GM18907 (cell line): ENCODE results near the gene PHKG1.
"Not testable (repeated sequence)": the region's sequence is repeated elsewhere in the genome, so short reads cannot be mapped to it uniquely, and the experiment has no call there.

ENCODE experiments used
- ATAC-seq: cut with Tn5 transposase; IDR thresholded peaks from one replicate; pipeline ENCODE4 v1.9.1; 2021; ENCODE audit warnings: mild to moderate bottlenecking, moderate library complexity; ENCODE audit not compliant: unreplicated experiment

Gene PHKG1

DNA sequence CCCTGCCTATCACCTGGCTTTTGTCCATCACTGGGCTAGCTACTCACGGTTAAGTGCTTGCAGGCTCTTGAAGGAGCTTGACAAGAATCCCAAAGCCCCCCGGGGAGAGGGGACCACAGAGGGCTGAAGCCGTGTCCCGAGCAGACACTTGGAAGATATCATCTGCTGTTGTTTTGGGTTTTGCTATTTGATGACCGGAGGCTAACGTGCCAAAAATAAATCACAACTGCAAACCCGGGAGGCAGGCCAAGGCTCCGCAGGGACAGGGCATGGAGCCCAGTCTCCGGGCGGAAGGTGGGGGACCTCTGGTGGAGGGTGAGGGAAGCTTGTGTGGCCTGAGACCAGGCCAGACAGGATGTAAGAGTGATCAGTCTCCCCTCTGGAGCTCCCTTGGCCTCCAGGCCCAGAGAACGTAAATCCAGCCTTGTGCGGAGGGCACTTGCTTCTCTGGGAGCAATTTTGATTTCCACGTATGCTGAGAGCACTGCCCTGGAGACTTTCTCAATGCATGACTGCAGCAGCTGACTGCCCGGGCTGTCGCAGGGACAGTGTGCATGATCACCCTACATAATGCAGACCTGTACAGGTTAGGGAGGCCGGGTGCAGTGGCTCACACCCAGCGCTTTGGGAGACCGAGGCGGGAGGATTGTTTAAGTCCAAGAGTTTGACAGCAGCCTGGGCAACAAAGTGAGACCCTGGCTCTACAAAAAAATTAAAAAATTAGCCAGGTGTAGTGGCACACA is at the start of gene PHKG1:
TSS of gene PHKG1 (minus strand) at position 164 of the 743 bp plus-strand sequence. CDS start 4,011 bp downstream, outside the sequence.
- ATAC-seq, result no peak

DNA sequence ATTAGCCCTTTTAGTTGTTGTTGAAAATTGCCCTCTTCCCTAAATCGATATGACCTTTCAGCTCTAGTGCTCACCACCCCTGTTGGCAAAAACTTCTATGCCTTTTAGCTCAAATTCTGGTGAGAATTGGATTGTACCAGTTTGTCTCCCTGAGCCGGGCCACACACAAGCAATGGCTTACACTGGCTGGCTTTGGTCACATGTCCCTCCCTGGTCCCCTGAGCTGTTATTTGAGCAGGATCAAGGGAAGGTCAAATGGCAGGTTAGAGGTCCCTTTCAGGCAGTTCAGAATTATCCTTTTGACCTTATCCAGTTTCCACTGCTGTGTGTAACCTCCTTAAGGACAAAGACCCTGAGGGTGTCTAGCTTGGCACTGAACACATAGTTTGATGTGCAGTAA is 38.3 kb upstream of the PHKG1 start:
- not testable (repeated sequence) for ATAC-seq

DNA sequence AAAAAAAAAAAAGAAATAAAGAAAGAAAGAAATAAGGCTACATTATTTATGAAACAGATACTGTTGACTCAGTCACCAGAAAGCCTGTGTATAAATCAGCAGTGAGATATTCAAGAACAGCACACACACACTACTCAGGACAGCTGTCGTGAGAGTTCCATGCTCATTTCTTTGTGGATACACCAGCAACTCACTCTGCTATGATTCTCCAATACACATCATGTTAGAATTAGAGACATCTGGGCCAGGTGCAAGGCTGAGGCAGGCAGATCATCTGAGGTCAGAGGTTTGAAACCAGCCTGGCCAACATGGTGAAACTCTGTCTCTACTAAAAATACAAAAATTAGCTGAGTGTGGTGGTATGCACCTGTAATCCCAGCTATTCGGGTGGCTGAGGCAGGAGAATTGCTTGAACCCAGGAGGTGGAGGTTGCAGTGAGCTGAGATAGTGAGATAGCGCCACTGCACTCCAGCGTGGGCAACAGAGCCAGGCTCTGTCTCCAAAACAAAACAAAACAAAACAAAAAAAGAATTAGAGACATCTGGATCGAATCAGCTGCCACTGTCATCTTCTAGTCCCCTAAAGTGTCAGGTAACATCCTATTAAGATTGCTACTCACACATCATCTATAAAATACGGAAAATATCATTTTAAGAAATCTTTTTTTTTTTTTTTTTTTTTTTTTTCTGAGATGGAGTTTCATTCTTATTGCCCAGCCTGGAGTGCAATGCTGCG is 34.7 kb upstream of the PHKG1 start:
- no peak for ATAC-seq

DNA sequence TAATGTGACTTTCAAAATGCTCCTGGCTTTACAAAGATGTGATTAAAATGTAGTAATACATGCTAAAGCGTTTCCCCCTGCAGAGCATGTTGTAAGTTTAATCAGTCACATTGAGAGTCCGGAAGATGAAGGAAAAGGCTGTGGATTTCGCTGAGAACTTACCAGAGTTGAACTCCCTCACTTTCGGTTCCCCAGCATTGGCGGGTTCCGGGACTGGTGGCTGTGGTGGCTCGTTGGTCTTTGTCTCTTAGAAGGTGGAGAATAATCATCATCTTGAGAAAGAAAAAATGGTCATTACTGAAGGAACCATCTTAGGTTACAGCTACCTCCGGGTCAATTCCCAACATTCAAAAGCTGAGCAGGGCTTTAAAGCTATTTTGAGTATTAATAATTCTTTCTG is 33.1 kb upstream of the PHKG1 start:
- no peak for ATAC-seq

DNA sequence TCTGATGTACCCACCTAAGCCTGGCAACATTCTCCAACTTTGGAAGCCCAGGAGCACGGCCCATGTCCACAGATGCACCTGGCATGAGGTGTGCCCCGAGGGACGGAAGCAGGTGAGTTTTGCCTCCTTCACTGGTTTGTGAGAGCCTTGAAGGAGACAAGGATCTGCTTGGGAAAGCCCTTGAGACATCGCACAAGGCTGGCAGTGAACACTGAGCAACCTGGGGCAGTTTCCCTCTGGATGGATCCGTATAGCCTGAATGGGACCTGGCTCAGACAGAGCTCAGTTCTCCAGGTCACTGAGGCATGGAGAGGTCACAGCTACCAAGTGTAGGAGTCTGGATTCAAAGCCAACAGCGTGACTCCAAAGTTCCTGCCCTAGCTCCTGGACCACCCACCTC is 32.2 kb upstream of the PHKG1 start:
- ATAC-seq, result no peak

DNA sequence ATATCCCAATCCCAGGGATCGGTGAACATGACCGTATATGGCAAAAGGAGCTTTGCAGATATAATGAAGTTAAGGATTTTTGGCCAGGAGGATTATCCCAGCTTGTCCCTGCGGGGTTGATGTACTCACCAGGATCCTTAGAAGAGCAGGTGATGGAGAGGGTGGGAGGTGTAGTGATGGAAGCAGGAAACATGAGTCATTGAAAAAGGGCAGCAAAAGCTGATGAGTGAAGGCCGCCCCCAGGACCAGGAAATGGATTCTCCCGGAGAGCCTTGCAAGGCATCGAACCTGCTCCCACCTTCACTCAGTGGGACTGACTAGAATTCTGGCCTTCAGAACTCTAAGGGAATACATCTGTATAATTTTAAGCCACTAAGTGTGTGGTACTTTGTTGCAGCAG is 28.7 kb upstream of the PHKG1 start:
- ATAC-seq, result no peak

DNA sequence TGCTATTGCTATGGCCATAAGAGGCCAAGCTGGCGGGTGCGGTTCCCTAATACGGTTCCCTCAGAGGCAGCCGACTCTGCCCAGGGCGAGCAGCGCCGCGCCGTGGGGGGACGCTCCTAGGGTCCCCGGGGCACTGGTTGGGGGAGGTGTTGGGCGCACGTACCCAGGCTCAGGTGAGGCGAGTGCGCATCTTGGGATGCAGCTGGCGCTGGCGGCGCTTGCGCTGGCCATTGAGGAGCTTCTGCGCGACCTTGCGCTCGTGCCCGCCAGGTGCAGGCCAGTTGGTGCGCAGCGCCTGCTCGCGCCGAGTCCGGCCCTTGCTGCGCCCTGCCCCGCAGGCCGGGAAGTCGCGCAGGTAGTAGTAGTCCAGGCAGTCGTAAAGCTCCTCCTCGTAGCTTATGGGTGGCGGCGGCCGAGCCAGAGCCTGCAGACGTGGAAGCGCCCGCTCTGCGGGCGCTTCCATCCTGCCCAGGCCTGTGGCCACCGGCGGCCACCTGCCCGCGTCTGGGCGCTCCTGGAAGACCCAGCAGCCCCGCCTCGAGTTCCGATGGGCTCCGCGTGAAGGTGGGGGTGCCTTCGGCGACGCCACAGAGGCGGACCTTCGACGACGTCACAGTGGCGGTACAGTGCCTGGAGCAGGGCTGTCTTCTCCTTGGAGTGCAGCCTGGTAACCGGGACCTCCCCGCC is 23.2 kb upstream of the PHKG1 start, which contains the start of gene NUPR2:
TSS of gene NUPR2 (minus strand) at position 566 of the 687 bp plus-strand sequence. CDS start at position 463, 103 bp downstream.
- no peak for ATAC-seq

DNA sequence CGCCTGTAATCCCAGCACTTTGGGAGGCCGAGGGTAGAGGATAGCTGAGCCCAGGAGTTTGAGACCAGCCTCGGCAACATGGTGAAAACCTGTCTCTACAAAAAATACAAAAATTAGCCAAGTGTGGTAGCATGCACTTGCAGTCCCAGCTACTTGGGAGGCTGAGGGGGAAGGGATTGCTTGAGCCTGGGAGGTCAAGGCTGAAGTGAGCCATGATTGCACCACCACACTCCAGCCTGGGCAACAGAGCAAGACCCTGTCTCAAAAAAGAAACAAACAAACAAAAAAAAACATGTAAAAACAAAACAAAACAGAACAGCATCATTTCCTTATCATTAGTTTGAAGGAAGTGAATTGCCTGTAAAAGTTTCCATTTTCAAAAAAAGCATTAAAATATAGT is 19.5 kb upstream of the PHKG1 start:
- ATAC-seq, result not testable (repeated sequence)

DNA sequence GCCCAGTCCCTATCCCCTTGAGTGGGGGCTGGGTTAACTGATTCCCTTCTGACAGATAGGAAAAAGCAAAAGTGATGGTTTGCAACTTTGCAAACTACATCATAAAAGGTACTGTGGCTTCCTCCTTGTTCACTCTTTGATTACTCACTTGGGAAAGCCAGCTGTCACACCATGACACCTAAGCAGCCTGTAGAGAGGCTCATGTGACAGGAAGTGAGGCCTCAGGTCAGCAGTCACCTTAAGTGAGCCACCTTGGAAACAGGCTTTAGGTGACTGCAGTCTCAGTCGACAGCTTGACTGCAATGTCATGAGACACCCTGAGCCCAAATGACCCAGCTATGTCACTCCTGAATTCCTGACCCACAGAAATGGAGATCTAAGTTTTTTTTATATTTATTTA is 17.9 kb upstream of the PHKG1 start:
- no peak for ATAC-seq

DNA sequence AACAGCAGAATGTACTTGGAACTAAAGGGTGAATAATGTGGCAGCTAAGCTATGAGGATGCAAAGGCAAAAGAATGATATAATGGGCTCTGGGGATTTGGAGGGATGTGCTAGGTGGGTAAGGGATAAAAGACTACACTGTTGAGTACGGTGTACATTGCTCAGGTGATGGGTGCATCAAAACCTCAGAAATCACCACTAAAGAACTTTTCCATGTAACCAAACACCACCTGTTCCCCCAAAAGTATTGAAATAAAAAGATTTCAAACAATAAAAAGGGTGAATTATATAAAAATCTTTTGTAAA is 15.2 kb upstream of the PHKG1 start:
- ATAC-seq, result no peak

DNA sequence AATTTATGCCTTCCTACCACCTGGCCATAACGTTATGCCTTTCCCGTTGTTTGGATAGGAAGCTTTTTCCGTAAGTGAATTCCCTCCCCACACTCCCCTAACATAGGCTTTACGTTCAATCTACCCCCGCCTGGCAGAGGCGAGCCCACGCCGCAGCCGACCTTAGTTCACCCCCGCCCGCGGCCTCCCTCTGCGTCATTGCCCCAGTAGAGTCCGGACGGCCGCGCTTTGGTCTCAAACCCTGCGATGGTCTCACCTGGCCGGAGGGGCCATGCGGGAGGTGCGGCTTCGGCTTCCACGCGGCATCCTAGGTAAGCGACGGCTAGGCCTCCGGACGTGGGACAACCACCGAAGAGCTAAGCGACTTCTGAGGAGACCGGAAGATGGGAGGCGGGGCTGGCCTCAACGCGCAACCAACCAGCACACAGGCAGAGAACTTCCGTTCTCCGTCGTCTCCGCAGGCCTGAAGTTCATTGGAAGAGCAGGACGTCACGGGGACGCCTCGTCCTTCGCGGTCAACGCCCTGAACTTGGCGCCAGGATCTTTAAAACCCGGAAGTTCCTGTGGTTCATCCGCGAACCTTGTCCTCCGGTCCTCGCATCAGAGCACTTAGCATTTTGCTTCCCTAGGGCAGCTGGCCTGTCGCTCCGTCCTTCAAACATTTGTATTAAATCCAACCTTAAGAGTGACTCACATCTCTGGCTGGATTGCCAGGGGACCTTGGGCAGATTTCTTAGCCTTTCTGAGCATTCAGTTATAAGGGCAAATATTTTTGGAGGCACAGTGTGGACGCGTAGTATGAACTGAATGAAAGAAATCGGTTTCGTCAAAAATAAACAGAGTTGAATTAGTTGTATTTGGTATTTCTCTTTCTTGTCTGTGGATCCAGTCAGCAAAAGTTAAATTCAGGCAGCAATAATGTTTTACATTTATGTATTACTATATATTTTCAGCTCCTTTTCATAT is 13.6 kb upstream of the PHKG1 start, which contains the start of gene CHCHD2:
TSS of gene CHCHD2 (minus strand) at position 369 of the 966 bp plus-strand sequence. CDS start at position 306, 63 bp downstream.
- peak; percentile 100 for ATAC-seq

DNA sequence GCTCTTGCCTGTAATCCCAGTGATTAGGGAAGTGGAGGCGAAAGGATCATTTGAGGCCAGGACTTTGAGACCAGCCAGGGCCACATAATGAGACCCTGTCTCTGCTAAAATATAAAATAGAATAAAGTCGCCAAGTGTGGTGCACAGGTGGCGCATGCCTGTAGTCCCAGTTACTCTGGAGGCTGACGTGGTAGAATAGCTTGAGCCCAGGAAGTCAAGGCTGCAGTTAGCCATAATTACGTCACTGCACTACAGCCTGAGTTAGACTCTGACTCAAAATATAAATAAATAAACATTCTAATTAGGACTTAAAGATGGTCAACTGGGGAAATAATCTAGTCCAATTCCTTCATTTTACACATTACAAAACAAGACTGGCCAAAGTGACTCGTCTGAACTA is 12.8 kb upstream of the PHKG1 start:
- ATAC-seq, result no peak

DNA sequence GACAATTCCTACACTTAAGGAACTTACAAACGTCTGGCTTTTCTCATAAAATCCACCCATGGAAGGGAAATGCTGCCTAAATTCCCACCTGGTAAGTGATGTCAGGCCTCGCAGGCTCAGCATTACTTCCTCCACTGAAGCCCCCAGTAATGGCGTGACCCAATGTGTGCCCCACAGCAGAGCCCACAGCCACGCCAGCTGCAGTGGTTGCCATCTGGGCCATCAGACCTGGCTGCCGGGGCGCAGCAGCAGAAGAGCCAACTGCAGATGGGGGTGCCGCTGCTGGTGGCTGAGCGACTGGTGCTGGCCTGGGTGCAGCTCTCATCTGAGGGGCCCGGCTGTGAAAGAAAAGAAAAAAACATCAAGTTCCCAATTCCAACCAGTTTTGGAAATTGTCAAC is 11.4 kb upstream of the PHKG1 start:
- not testable (repeated sequence) for ATAC-seq

DNA sequence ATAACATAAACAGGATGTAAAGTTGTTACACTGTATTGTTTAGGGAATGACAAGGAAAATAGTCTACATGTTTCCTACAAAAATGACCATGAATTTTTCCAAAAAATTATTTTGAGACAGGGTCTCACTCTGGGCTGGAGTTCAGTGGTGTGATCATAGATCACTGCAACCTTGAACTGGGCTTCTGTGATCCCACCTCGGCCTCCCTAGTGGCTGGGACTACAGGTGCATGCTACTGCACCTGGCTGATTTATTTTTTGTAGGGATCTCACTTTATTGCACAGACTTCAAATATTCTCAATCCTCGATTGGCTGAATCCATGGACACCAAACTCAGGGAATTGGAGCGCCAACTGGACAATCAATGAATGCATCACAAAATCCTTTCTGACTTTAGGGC is 6.9 kb upstream of the PHKG1 start:
- no peak for ATAC-seq

DNA sequence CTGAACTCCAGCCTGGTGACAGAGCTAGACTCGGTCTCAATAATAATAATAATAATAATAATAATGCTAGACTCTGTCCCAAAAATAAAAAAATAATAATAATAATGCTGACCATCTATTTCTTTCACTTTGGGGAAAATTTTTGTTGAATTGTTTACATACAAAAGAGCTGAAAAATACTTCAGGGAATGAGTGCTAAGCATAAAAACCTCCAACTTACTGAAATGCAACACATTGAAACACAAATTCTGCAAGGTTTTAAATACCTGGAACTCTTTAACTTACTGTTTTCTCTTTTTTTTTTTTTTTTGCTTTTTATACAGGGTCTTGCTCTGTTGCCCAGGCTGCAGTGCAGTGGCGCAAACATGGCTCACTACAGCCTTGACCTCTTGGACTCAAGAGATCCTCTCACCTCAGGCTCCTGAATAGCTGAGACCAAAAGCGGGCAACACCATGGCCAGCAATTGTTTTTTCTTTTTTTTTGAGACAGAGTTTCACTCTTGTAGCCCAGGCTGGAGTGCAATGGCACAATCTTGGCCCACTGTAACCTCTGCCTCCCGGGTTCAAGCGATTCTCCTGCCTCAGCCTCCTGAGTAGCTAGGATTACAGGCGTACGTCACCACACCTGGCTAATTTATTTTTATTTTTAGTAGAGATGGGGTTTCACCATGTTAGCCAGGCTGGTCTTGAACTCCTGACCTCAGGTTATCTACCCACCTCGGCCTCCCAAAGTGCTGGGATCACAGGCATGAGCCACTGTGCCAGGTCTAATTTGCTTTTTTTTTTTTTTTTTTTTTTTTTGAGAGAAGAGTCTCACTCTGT is 5.6 kb upstream of the PHKG1 start:
- ATAC-seq, result not testable (repeated sequence)

DNA sequence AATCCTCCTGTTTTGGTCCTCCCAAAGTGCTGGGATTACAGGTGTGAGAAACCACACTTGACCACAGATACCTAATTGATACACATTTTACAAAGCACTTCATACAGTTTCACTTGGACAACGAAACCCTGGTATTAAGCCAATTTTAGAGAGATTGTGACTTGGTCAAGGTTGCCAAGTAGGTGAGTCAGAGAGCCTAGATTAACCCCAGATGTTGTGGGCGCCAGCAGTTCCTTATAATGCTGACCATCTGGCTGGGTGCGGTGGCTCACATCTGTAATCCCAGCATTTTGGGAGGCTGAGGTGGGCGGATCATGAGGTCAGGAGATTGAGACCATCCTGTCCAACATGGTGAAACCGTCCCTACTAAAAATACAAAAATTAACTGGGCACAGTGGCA is 4.9 kb upstream of the PHKG1 start:
- ATAC-seq, result no peak

DNA sequence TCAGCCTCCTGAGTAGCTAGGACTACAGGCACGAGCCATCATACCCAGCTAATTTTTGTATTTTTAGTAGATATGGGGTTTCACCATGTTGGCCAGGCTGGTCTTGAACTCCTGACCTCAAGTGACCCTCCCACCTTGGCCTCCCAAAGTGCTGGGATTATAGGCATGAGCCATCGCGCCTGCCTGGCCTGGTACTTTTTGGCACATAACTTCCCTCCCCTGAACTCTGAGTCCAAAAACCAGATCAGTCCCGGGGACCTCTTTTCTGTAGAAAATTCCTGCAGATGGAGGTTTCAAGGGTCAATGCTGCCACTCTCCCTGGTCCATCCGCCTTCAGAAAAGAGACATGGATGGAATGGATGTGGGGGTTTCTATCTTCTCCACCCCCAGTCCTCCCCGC is 364 bp downstream of the PHKG1 start:
- not testable (repeated sequence) for ATAC-seq

DNA sequence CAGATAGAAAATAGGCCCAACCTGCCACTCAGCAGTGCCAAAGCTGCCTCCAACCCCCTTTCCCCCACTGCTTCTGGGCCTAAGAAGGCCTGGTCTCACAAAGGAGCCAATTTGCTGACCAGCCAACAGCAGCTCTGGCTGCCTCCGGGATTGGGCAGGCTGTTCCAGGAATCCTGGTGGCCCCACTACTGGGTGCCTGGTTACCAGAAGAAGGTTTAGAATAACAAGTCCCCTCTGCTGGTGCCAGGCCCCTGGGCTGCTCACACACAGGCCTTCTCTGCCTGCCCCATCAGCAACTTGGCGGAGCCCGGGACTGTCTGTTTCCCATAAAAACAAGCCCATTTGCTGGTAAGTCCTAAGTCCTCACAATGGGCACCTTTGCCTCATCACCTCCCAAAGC is 1.2 kb downstream of the PHKG1 start:
- ATAC-seq, result no peak

DNA sequence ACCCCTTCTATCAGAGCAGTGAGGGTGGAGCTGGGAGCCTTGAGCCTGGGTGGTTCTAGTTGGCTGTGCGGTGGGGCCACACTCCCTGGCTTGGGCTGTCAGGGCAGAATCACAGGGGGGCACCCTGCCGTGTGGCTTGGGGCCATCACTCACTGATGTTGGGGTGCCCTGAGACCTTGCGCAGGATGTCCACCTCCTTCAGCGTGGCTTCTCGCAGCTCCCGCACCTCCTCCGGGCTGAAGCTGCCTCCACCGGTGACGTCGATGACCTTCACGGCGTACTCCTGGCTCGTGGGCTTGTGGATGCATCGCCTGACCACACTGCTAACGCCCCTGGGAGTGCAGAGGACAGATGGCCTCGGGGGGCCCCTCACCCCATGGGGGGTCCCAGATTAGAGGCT is 5.3 kb downstream of the PHKG1 start:
- no peak for ATAC-seq

DNA sequence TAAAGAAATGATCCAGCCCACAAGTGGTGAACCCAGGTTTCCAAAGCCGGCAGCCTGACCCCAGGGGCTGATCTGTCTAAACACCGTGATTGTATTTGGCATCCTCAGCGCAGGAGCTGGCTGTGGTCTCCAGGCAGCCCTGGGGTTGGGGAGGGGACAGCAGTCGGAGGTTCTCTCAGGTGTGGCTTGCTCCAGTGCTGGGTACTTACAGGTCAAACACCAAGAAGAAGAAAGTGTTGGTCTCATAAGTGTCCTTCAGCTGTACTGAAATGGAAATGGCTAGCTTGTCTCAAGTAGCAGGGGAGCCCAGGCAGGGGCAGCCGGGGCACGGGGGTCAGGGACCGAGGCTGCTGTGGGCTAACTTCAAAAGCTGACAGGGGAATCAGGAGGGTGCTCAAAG is 6.0 kb downstream of the PHKG1 start:
- ATAC-seq, result no peak
